K562 (cell line): ENCODE results near the gene GCDH. TPM values are rescaled to one million over a fixed set of nuclear protein-coding genes. Genes with fewer than 3 reads are reported as not detected.

Experiments used
- CC2D1A ChIP-seq: fragments of 450-650 bp; IDR thresholded peaks from 2 replicates; pipeline ENCODE4 v1.6.1; 2017; ENCODE audit warnings: mild to moderate bottlenecking
- KLF6 ChIP-seq: fragments of 250-450 bp; sonication (Bioruptor Pico); IDR thresholded peaks from 2 replicates; pipeline ENCODE4 v1.4.0; 2020; ENCODE audit warnings: mild to moderate bottlenecking, moderate library complexity, borderline replicate concordance
- MNT ChIP-seq, 2 experiments: fragments of 450-650 bp; conservative IDR thresholded peaks; 2 replicates each; pipeline ENCODE4 v1.6.1; 2017; ENCODE audit warnings: mild to moderate bottlenecking in 2 of 2, moderate library complexity in 2 of 2
- NR2C1 ChIP-seq, 2 experiments: fragments of 450-650 bp; IDR thresholded peaks; 2 replicates each; pipeline ENCODE4 v1.6.1; 2017; ENCODE audit warnings: mild to moderate bottlenecking in 2 of 2, antibody characterized with exemption in 1 of 2, inconsistent platforms in 1 of 2, missing compliant biosample characterization in 1 of 2, missing genetic modification characterization in 1 of 2
- POLR2AphosphoS5 ChIP-seq: IDR thresholded peaks from 2 replicates; pipeline ENCODE4 v1.6.1; 2011; ENCODE audit warnings: mild to moderate bottlenecking, low read depth, low read length, moderate library complexity; ENCODE audit not compliant: control insufficient read depth, insufficient read depth
- PRMT5 ChIP-seq: sonication (generic); formaldehyde crosslinking; IDR thresholded peaks from 2 replicates; pipeline ENCODE4 v1.5.0; 2020; ENCODE audit warnings: missing genetic modification reagents
- SREBF1 ChIP-seq: fragments of 150-350 bp; IDR thresholded peaks from 2 replicates; pipeline ENCODE4 v1.6.1; 2014; ENCODE audit warnings: antibody characterized with exemption, low read depth, low read length, borderline replicate concordance
- TEAD4 ChIP-seq, 2 experiments: sonication (generic) in 1 of 2; formaldehyde crosslinking in 1 of 2; IDR thresholded peaks; 2 replicates each; pipeline versions ENCODE4 v1.6.1 to v1.8.0; 2012 to 2022; ENCODE audit warnings: borderline replicate concordance in 1 of 2, inconsistent platforms in 1 of 2, low read length in 1 of 2, mild to moderate bottlenecking in 1 of 2, missing genetic modification reagents in 1 of 2
- ZBTB12 ChIP-seq: fragments of 250-450 bp; sonication (Bioruptor Pico); IDR thresholded peaks from 2 replicates; pipeline ENCODE4 v1.4.0; 2020
- polyA plus RNA-seq, 8 experiments: library from polyadenylated mRNA; depleted of rRNA in 4 of 8; stranded (reverse) in 5 of 8; unstranded in 3 of 8; fragments of >200 nt; fragmentation: Nextera tagmentation in 2 of 8; fragmentation: Illumina TruSeq in 1 of 8; extraction: Ambion mirVana in 2 of 8; extraction: Trizol in 1 of 8; gene quantifications; 2 replicates each; pipeline versions ENCODE4 v1.2.1 to v1.2.3, GENCODE V29; 2011 to 2014; ENCODE audit warnings: inconsistent platforms in 1 of 8, missing spikeins in 1 of 8
- total RNA-seq, 7 experiments: library from RNA; depleted of rRNA in 6 of 7; stranded (reverse); fragments of >200 nt in 6 of 7; fragmentation: Illumina TruSeq in 2 of 7; extraction: Trizol in 2 of 7; gene quantifications; 2 replicates each; pipeline versions ENCODE4 v1.2.1 to v1.2.3, GENCODE V29; 2011 to 2021; ENCODE audit warnings: low replicate concordance in 1 of 7
- TF ChIP-seq, protein P1 (sequence below), 3 experiments: fragments of 200-800 bp in 1 of 3; fragments of 250-450 bp in 1 of 3; fragments of 450-650 bp in 1 of 3; sonication (Bioruptor Pico) in 1 of 3; sonication (Bioruptor generic) in 1 of 3; formaldehyde crosslinking in 1 of 3; IDR thresholded peaks; 2 replicates each; pipeline versions ENCODE4 v1.6.1 to v1.8.0; 2016 to 2022; ENCODE audit warnings: mild to moderate bottlenecking in 2 of 3, missing genetic modification characterization in 2 of 3, missing compliant biosample characterization in 1 of 3, moderate library complexity in 1 of 3
- TF ChIP-seq, protein P2 (sequence below): sonication (generic); formaldehyde crosslinking; IDR thresholded peaks from 2 replicates; pipeline ENCODE4 v1.8.1; 2023; ENCODE audit warnings: mild to moderate bottlenecking, missing genetic modification reagents
- TF ChIP-seq, protein P3 (sequence below): fragments of 450-650 bp; formaldehyde crosslinking; IDR thresholded peaks from 2 replicates; pipeline ENCODE4 v1.4.0; 2020; ENCODE audit warnings: mild to moderate bottlenecking, mixed read lengths

GCDH gene
- total and polyA plus RNA-seq, 9 of the 15 experiments (the other 6 are each of a cell fraction or from before 2014, with no cell fraction given): 2.9 to 50.8 (median 19.1) TPM

DNA sequence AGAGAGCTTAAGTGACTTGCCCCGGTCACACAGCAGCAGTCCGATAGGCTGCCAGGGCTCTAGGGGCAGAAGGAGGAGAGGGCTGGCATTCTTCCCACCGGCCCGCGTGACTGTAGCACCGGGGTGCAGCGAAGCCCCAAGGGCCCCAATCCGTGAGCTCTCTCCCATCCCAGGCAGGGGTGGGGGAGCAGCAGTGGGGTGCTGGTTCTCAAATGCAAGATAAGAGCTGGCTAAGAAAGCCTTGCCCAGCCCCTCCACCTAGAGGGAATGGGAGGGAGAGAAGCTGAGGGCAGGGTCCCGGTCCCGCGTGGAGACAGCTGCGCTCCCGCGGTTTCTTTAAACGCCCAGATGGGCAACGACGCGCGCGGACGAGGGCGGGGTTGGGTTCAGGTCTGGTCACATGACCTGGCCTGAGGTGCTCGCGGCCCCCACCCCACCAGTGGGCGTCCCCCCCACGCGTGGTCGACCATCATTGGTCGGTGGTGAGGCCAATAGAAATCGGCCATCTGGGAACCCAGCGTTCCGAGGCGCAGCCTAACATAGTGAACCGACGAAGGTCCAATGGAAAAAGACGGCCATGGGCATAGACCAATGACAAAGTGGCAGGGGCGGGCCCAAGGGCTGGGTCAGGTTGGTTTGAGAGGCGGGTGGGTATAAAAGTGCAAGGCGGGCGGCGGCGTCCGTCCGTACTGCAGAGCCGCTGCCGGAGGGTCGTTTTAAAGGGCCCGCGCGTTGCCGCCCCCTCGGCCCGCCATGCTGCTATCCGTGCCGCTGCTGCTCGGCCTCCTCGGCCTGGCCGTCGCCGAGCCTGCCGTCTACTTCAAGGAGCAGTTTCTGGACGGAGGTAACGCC, 47.2 kb downstream of the GCDH start, which contains the start of gene CALR (continued):
- TF ChIP-seq POLR2AphosphoS5: peak; percentile 94
- TF ChIP-seq KLF6 (CRISPR knock-in tag): peak; percentile 26; the same call in 1 of the 2 replicates
- TF ChIP-seq MNT (conservative IDR thresholded peaks at IDR 0.05): peak; percentile 93 to 94
- TF ChIP-seq TEAD4 (IDR thresholded peaks at IDR 0.05; ENCODE audit: low read length): peak; percentile 25; the same call in 1 of the 2 replicates
- TF ChIP-seq TEAD4 (CRISPR knock-in tag; IDR thresholded peaks at IDR 0.05; ENCODE audit: borderline replicate concordance): 0 out of 2 replicates have a peak, but pooled peaks have one; percentile 35
- 0 out of 2 replicates have a peak, but pooled peaks have one; percentile 32 for TF ChIP-seq CC2D1A
- TF ChIP-seq, protein P1, sequence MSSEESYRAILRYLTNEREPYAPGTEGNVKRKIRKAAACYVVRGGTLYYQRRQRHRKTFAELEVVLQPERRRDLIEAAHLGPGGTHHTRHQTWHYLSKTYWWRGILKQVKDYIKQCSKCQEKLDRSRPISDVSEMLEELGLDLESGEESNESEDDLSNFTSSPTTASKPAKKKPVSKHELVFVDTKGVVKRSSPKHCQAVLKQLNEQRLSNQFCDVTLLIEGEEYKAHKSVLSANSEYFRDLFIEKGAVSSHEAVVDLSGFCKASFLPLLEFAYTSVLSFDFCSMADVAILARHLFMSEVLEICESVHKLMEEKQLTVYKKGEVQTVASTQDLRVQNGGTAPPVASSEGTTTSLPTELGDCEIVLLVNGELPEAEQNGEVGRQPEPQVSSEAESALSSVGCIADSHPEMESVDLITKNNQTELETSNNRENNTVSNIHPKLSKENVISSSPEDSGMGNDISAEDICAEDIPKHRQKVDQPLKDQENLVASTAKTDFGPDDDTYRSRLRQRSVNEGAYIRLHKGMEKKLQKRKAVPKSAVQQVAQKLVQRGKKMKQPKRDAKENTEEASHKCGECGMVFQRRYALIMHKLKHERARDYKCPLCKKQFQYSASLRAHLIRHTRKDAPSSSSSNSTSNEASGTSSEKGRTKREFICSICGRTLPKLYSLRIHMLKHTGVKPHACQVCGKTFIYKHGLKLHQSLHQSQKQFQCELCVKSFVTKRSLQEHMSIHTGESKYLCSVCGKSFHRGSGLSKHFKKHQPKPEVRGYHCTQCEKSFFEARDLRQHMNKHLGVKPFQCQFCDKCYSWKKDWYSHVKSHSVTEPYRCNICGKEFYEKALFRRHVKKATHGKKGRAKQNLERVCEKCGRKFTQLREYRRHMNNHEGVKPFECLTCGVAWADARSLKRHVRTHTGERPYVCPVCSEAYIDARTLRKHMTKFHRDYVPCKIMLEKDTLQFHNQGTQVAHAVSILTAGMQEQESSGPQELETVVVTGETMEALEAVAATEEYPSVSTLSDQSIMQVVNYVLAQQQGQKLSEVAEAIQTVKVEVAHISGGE (CRISPR knock-in tag; IDR thresholded peaks at IDR 0.05): peak in 1 of 3 experiments; percentile 46; a peak in 1 of 6 replicates
- TF ChIP-seq PRMT5 (CRISPR knock-in tag): no peak
- TF ChIP-seq, protein P2, sequence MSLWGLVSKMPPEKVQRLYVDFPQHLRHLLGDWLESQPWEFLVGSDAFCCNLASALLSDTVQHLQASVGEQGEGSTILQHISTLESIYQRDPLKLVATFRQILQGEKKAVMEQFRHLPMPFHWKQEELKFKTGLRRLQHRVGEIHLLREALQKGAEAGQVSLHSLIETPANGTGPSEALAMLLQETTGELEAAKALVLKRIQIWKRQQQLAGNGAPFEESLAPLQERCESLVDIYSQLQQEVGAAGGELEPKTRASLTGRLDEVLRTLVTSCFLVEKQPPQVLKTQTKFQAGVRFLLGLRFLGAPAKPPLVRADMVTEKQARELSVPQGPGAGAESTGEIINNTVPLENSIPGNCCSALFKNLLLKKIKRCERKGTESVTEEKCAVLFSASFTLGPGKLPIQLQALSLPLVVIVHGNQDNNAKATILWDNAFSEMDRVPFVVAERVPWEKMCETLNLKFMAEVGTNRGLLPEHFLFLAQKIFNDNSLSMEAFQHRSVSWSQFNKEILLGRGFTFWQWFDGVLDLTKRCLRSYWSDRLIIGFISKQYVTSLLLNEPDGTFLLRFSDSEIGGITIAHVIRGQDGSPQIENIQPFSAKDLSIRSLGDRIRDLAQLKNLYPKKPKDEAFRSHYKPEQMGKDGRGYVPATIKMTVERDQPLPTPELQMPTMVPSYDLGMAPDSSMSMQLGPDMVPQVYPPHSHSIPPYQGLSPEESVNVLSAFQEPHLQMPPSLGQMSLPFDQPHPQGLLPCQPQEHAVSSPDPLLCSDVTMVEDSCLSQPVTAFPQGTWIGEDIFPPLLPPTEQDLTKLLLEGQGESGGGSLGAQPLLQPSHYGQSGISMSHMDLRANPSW (CRISPR knock-in tag): no peak
- TF ChIP-seq, protein P3, sequence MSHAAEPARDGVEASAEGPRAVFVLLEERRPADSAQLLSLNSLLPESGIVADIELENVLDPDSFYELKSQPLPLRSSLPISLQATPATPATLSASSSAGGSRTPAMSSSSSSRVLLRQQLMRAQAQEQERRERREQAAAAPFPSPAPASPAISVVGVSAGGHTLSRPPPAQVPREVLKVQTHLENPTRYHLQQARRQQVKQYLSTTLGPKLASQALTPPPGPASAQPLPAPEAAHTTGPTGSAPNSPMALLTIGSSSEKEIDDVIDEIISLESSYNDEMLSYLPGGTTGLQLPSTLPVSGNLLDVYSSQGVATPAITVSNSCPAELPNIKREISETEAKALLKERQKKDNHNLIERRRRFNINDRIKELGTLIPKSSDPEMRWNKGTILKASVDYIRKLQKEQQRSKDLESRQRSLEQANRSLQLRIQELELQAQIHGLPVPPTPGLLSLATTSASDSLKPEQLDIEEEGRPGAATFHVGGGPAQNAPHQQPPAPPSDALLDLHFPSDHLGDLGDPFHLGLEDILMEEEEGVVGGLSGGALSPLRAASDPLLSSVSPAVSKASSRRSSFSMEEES (CRISPR knock-in tag): peak; percentile 99
- no peak for TF ChIP-seq SREBF1
- peak; percentile 48; the same call in 1 of the 2 replicates for TF ChIP-seq ZBTB12 (CRISPR knock-in tag)
- peak; percentile 46; the same call in 1 of the 2 replicates for TF ChIP-seq NR2C1 (IDR thresholded peaks at IDR 0.05)
- no peak for TF ChIP-seq NR2C1 (tag; IDR thresholded peaks at IDR 0.05)
